T47D (cell line): Measurements from ENCODE around the gene FSTL4.

Experiments
- DNase-seq, 2 experiments: peaks; one replicate each; pipeline versions ENCODE4 v3.0.0 to v3.0.0-alpha.2; 2011 to 2012; ENCODE audit warnings: low read depth in 1 of 2, low spot score in 1 of 2
- JUND ChIP-seq: IDR thresholded peaks from 2 replicates; pipeline ENCODE4 v1.6.1; 2012; ENCODE audit warnings: low read depth
- in situ Hi-C: cut with HindIII; loops from 2 replicates; pipeline ENCODE4 v1.10.0; 2016; ENCODE audit warnings: low sequenced_read_pairs, low pct_unique_long_range_greater_than_20kb

Gene FSTL4

DNA sequence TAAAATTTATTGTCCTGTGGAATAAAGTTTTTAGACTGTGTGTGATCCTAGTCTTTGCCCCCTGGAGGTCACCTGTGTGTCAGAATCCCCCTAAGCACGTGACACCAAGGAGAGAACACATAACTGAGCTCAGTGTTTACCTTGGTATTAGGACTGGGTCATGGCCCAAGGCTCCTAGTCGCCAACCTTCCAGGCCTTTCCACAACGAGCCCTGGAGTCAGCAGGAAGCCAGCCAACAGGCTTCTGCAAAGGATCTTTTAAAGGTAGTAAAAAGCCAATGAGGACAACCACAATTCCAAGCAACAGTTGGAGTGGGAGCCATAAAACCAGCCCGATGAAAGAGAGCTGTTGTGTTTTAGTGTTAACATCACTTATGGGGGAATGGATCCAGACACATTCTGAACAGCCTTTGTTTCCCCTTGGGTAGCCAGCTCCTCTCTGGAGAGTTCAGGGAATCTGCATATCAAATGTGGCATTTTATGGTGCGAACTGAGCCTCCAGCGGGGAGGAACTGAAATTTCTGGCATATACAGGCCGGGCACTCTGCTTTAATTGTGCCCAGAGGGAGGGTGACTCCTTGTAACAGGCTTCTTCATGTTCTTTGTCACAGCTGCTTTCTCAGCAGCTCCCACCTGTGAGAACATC, 239.9 kb downstream of the FSTL4 start:
- TF ChIP-seq JUND, result no peak
- no peak for DNase-seq
- in situ Hi-C loops, result no loop called here

DNA sequence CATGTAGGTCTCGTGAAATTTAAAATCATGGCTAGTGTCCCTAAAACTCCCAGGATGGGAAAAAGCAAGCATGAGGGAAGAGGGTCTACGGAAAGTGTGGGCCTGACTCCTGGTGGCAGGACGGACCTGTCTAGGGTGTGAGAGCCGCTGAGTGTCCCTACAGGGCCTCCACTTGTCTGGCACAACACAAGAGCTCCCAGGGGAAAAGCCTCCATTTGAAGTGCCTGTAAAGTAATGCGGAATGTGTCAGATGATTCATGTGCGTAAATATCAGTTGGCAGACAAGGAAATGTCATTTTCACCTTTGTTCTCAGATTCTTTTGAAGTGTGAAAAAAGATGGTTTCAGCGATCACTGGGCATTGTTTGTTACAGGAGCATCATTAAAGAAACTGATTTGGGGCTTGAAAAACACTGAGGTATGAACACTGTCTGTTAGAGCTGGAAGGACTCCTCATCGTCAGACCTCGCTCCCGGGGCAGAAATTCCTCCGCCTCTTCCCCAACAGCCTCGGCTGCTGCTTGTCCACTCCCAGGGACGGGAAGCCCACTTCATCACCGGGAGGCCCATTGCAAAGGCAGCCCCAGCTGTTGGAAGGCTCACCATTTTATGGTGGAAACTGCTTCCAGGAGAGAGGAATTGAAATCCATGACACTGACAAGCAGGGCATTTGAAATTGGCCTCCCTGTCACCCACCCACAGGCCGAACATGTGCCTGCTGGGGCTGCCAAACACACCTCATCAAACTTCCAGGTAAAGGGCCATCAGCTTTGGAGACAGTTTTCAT, 240.8 kb downstream of the FSTL4 start:
- DNase-seq, result no peak
- in situ Hi-C loops, result no loop called here
- no peak for TF ChIP-seq JUND

DNA sequence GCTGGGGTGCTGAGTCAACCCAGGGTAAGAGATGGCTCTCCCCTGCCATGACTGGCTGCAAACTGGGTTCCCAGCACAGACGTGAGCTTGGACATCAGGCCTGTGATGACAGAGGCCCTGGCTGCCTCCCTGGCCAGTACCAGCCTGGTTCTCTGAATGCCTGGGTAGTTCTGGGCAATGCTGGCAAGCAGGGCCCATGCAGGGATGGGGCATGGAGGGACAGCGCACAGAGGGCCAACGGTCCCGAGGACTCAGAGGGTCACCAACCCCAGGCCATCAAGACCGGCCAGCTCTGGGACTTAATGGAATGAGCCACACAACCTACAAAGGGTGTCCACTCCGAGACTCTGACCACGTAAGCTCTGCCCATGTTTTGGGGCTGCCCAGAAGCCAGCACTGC, 241.4 kb downstream of the FSTL4 start:
- TF ChIP-seq JUND, result no peak
- DNase-seq, result no peak
- in situ Hi-C loops, result no loop called here

DNA sequence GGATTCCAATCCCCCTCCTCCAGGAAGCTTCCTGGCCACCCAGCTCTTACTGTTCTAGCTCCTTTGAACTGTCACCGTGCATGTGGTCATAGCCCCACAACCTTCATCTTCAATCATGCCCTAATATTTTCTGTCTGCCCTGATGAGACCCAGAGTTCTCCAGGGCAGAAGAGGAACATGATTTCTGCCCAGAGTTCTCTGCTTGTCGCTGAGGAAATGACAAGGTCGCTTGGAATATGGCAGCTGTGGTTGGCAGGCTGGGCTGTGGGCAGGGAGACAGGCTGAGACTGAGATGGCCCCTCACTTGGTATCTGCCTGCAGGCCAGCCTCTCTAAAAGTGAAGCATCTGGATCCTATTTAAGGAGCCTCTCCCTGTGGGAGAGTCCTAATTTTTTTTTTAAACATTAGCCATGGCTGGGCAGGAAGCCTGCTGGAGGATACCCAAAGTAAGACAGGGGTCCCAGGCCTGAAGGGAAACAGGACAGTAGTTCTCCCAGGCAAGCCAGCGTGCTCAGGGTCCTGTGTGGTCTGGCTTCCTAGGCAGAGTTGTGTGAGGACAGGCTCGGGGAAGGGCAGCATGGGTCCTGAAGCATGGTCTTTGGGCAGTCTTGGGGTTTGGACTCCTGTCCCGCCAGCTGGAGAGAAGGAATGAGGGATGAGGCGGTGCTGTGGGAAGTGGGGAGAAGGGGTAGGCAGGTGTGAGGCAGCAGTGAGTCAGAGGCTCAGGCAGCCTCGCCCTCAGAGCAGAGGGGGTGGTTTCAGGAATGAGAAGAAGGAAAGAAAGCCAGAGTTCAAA, 242.1 kb downstream of the FSTL4 start:
- no peak for TF ChIP-seq JUND
- no peak for DNase-seq
- in situ Hi-C loops, result no loop called here

DNA sequence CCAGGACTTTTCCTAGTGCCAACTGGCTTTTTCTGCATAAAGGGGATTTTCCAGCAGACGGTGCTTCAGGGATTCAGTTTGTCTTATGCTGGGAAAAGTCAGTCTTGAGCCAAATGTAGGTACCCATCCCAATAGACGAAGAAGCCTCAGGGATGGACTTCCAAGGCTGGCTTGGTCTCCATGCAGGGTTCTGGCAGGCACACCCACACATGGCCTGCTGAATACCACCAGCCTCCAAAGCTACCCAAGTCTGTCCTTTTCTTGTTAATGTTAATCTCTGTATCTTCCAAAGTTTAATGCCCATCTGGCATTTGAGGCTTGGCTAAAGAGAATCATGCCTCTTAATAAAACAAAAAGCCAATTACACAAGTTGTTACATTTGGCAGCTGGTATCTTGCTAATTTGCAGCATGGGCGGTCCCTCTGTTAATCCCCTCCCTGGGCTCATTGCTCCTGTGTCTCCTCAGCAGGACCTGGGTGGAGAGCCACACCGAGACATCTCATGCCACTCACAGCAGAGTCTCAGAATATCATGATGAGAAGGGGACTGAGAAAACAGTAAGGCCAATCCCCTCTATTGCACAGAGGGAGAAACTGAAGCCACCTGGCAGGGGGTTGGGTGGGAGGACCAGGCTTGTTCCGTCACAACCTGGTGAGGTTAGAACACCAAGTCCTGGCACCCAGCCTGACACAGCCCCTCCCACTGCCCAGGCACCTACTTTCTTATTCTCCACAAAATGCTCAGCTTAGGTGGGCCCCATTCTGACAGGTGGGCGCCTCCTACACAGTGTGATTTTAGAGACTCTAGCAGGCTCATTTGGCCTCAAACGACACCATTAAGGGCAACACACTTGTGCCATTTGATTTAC, 243.2 kb downstream of the FSTL4 start:
- DNase-seq, result no peak
- in situ Hi-C loops, result no loop called here
- no peak for TF ChIP-seq JUND

DNA sequence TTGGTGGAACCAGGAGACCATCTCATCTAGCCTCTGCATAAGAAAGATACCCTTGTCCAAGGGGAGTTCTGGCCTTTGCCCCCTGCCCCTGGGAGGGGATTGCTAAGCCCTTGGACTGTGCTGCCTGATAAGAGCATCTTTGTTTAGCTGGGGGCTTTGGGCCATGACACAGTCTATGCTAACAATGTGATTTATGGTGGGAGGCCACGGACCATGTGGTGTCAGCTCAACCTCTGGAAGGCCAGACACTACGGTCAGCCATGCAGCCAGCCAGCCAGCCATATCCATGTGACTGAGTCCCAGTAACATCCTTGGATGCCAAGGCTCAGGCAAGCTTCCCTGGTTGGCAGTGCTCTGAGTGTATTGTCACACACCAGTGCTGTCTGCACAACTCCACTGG, 244.4 kb downstream of the FSTL4 start:
- TF ChIP-seq JUND, result no peak
- in situ Hi-C loops, result no loop called here
- no peak for DNase-seq

DNA sequence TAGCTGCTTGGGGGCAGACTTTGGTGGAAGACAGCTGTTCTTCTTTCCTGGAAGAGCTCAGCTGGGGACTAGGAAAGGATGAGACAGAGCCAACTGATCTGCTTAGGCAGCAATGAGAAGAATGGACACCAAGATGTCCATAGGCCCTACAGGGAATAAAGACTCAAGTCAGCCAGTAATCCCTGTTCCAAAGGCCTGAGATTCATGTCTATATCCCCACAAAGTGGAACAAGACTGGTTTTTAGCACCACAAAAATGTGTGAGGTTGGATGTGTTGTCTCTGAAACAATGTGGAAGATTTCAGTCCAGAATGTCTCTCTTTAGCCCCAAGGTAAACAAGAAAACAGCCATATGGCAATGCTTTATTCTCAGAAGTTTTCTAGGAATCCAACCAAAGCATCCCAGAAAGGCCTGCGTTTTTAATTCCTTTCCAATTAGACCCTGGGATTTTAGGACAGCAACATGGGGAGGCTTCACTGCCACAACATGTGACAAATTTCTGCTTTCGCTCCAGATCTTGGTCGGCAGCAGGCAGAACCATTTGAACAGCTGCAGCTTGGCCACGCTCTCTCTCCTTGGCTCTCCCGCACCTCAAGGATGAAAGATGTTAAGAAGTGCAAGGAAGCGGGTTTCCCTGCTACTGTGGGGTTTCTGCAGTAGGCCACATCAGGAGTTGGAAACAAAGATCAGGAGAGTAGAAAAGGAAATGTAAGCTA, 245.1 kb downstream of the FSTL4 start:
- in situ Hi-C loops, result no loop called here
- DNase-seq, result no peak
- TF ChIP-seq JUND, result no peak

DNA sequence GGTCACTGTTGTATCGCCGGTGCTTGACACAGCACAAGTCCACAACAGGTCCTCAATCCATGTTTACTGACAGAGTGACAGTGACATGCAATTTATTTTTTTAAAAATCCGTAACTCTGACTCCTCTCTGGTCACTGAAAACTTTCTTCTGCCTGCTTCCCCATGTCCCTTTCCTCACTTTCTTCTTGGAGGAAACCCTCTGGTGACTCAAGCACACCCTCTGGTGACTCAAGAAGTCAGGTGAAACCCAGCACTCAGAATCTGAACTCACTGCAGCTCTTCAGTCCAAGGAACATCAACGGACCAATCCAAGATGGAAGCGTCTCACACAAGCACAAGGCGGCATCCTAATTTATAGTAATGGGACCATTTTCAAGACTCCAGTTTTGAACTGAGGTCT, 245.9 kb downstream of the FSTL4 start:
- in situ Hi-C loops, result no loop called here
- no peak for TF ChIP-seq JUND
- DNase-seq, result no peak

DNA sequence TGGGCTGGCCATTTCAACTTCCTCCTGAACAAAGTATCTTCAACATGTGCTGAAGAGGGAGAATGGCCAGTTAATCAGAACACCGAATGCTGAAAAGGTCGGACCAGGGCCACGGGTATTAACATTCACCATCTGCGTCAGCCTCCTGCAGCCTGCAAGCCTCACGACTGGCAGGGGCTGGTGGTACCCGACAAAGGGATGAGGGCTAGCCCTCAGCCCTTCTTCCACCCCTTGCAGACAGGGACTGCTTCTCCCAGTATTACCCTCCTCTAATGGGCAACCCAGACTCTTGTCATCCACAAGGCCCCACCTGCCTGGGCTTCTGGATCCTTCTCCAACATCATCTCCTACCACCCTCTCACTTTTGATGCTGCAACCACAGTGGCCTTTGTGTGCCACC, 246.6 kb downstream of the FSTL4 start:
- no peak for TF ChIP-seq JUND
- in situ Hi-C loops, result no loop called here
- no peak for DNase-seq

DNA sequence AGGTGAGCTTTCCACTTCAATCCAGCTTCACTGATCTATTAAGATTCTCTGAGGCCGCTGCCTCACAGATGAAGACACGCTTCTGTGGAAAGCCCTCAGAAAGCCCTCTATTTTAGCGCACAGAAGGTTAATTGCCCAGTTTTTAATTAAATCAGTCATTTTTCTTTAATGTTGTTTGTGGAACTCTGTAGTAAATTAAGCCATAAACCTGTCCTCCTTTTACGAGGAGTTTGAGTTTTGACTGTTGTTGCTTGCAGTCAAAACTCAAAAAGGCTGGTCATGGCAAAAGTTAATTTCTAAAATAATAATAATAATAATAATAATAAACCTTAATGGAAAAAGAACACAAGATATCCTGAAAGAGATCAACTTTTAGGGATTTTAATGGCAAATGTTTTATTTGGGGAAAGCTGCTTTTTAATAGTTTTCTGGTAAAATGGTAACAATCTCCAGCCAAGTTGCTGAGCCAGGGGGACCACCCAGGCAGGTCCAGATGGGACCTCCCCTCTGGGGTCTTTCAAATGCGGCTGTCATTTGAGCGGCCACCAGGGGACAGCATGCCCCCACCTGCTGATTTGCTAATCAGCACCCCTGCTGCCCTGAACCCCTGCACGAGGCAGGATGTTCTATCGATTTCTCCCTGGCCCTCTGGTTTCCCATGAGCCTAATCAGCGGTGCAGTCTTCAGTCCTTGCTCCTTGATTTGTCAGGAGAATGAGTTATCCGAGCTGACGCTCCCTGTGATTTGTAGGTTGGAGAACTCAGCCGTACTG, 247.2 kb downstream of the FSTL4 start:
- in situ Hi-C loops, result no loop called here
- DNase-seq, result no peak
- no peak for TF ChIP-seq JUND
